NK-92 (cell line): Measurements from ENCODE around the gene ITLN2.
"Not testable (repeated sequence)": the region's sequence is repeated elsewhere in the genome, so short reads cannot be mapped to it uniquely, and the experiment has no call there.

Experiments
- DNase-seq: peaks from one replicate; lab custom pipeline; 2025; ENCODE audit not compliant: unreplicated experiment; lab: John Stamatoyannopoulos, UW

ITLN2 gene

GRCh38 chr1:160910170-160910750, 44.3 kb downstream of the ITLN2 start:
- no peak for DNase-seq

- no peak for DNase-seq
Measured at GRCh38 chr1:160907976-160908375, 46.6 kb downstream of the ITLN2 start.

GRCh38 chr1:160905617-160905989, 49.0 kb downstream of the ITLN2 start:
- no peak for DNase-seq

GRCh38 chr1:160904783-160905616, 49.6 kb downstream of the ITLN2 start:
- DNase-seq, result no peak

GRCh38 chr1:160902251-160902650, 52.4 kb downstream of the ITLN2 start:
- DNase-seq, result not testable (repeated sequence)

- DNase-seq, result no peak
Measured at GRCh38 chr1:160901768-160902167, 52.8 kb downstream of the ITLN2 start.

- DNase-seq, result not testable (repeated sequence)
Measured at GRCh38 chr1:160900683-160901082, 53.9 kb downstream of the ITLN2 start.
